GM12878 (cell line): ENCODE data around the gene BSND. TPM values are rescaled to one million over a fixed set of nuclear protein-coding genes. Genes with fewer than 3 reads are reported as not detected.

Experiments used
- ATAC-seq: fragments of 200-7000 bp; cut with Tn5 transposase; 3 replicates; pipeline ENCODE4 v1.9.1; 2020; ENCODE audit warnings: mild to moderate bottlenecking, moderate library complexity
- BruUV-seq: library from RNA; stranded (reverse); fragments of 400-500 nt; replicated peaks from 2 replicates; lab custom pipeline; 2021; lab: Mats Ljungman, UMichigan
- CTCF ChIA-PET: fragments of 300-600 bp; sonication (Branson Sonifier 250); formaldehyde crosslinking; extraction: SDS; loops from one replicate; lab custom pipeline; 2021; ENCODE audit warnings: inconsistent platforms; lab: Yijun Ruan, JAX
- POLR2A ChIA-PET: fragments of 350-600 bp; formaldehyde crosslinking; extraction: SDS; loops from one replicate; lab custom pipeline; 2021; ENCODE audit warnings: inconsistent platforms; lab: Charles Lee
- RAD21 ChIA-PET: fragments of 300-600 bp; sonication (Branson Sonifier 250); formaldehyde crosslinking; loops from one replicate; lab custom pipeline; 2023; ENCODE audit warnings: antibody characterized with exemption; ENCODE audit not compliant: unreplicated experiment; lab: Charles Lee
- SMC1A ChIA-PET: fragments of 300-600 bp; sonication (Branson Sonifier 250); formaldehyde crosslinking; loops from one replicate; lab custom pipeline; 2023; ENCODE audit not compliant: unreplicated experiment, uncharacterized antibody; lab: Charles Lee
- DNase-seq: peaks from one replicate; pipeline ENCODE4 v3.0.0-alpha.2; 2011; ENCODE audit warnings: low read depth, low spot score
- FAIRE-seq: peaks from 3 replicates; lab custom pipeline; 2011; peaks lifted over from hg19 to GRCh38; lab: Jason Lieb, UNC
- H2AFZ ChIP-seq: 2 replicates; pipeline ENCODE4 v1.6.0; 2011; ENCODE audit warnings: low read depth, low read length, control low read depth; ENCODE audit not compliant: control insufficient read depth
- H3K27ac ChIP-seq: 2 replicates; pipeline ENCODE4 v1.5.1; 2011; ENCODE audit warnings: control low read depth; ENCODE audit not compliant: control insufficient read depth, insufficient read depth
- H3K27me3 ChIP-seq, 2 experiments: replicated peaks in 1 of 2; 2 replicates each; pipeline versions ENCODE4 v1.6.0 to v1.6.1; 2011; ENCODE audit warnings: low read length in 1 of 2; ENCODE audit not compliant: control insufficient read depth in 2 of 2, insufficient read depth in 2 of 2
- H3K36me3 ChIP-seq, 2 experiments: 2 replicates each; pipeline ENCODE4 v1.5.1; 2011; ENCODE audit warnings: low read length in 1 of 2; ENCODE audit not compliant: control insufficient read depth in 2 of 2, insufficient read depth in 2 of 2
- H3K4me1 ChIP-seq: 2 replicates; pipeline ENCODE4 v1.6.1; 2011; ENCODE audit warnings: mild to moderate bottlenecking, low read length, moderate library complexity, mixed read lengths; ENCODE audit not compliant: control insufficient read depth, insufficient read depth
- H3K4me2 ChIP-seq: 2 replicates; pipeline ENCODE4 v1.6.0; 2011; ENCODE audit warnings: control low read depth; ENCODE audit not compliant: control insufficient read depth, insufficient read depth
- H3K4me3 ChIP-seq: fragments of 200-600 bp; sonication (generic); 2 replicates; pipeline ENCODE4 v1.5.1; 2016
- H3K79me2 ChIP-seq: 2 replicates; pipeline ENCODE4 v1.6.0; 2011; ENCODE audit warnings: low read length; ENCODE audit not compliant: control insufficient read depth, insufficient read depth
- H3K9ac ChIP-seq: 2 replicates; pipeline ENCODE4 v1.8.0; 2011; ENCODE audit warnings: low read length, control low read depth, mixed read lengths; ENCODE audit not compliant: control insufficient read depth, insufficient read depth
- H3K9me3 ChIP-seq: replicated peaks from 3 replicates; pipeline ENCODE4 v1.5.1; 2011; ENCODE audit warnings: mild to moderate bottlenecking, low read length; ENCODE audit not compliant: control insufficient read depth, insufficient read depth
- H4K20me1 ChIP-seq: 2 replicates; pipeline ENCODE4 v1.6.0; 2011; ENCODE audit not compliant: control insufficient read depth, insufficient read depth
- BACH1 ChIP-seq: fragments of 450-650 bp; IDR thresholded peaks from 2 replicates; pipeline ENCODE4 v1.6.1; 2017; ENCODE audit warnings: mild to moderate bottlenecking, borderline replicate concordance
- BRCA1 ChIP-seq: IDR thresholded peaks from 2 replicates; pipeline ENCODE4 v1.6.1; 2011; ENCODE audit warnings: low read depth, low read length, improper control_type of control experiment
- ESRRA ChIP-seq: IDR thresholded peaks from 2 replicates; pipeline ENCODE4 v1.6.1; 2012; ENCODE audit warnings: mild to moderate bottlenecking, low read length, improper control_type of control experiment
- MYB ChIP-seq: fragments of 150-350 bp; IDR thresholded peaks from 2 replicates; pipeline ENCODE4 v1.6.1; 2014; ENCODE audit warnings: mild to moderate bottlenecking, low read depth, low read length, borderline replicate concordance
- NFXL1 ChIP-seq: fragments of 450-650 bp; IDR thresholded peaks from 2 replicates; pipeline ENCODE4 v1.6.1; 2017; ENCODE audit warnings: antibody characterized with exemption, mild to moderate bottlenecking, borderline replicate concordance
- RAD51 ChIP-seq: fragments of 450-650 bp; IDR thresholded peaks from 2 replicates; pipeline ENCODE4 v1.6.1; 2016; ENCODE audit warnings: moderate library complexity, mild to moderate bottlenecking, inconsistent platforms
- REST ChIP-seq: IDR thresholded peaks from 2 replicates; pipeline ENCODE4 v1.6.1; 2012; ENCODE audit warnings: mild to moderate bottlenecking, low read depth, low read length
- RUNX3 ChIP-seq: IDR thresholded peaks from 2 replicates; pipeline ENCODE4 v1.6.1; 2012; ENCODE audit warnings: low read length, inconsistent platforms
- TCF12 ChIP-seq: IDR thresholded peaks from 2 replicates; pipeline ENCODE4 v1.6.1; 2011; ENCODE audit warnings: low read depth, mild to moderate bottlenecking, low read length
- USF1 ChIP-seq: IDR thresholded peaks from 2 replicates; pipeline ENCODE4 v1.6.1; 2011; ENCODE audit warnings: borderline replicate concordance, low read depth, mild to moderate bottlenecking, moderate library complexity, mixed read lengths, low read length; ENCODE audit not compliant: insufficient read depth; ENCODE audit errors: extremely low read length
- USF2 ChIP-seq: IDR thresholded peaks from 2 replicates; pipeline ENCODE4 v1.6.1; 2011; ENCODE audit warnings: low read depth, low read length, improper control_type of control experiment, borderline replicate concordance
- WRNIP1 ChIP-seq: IDR thresholded peaks from 2 replicates; pipeline ENCODE4 v1.6.1; 2011; ENCODE audit warnings: low read depth, low read length, improper control_type of control experiment, borderline replicate concordance
- ZNF592 ChIP-seq: fragments of 450-650 bp; IDR thresholded peaks from 2 replicates; pipeline ENCODE4 v1.6.1; 2017; ENCODE audit warnings: mild to moderate bottlenecking, moderate library complexity
- ZZZ3 ChIP-seq: IDR thresholded peaks from 2 replicates; pipeline ENCODE4 v1.6.1; 2011; ENCODE audit warnings: low read depth; ENCODE audit not compliant: control insufficient read depth, insufficient read length
- WGBS: methylation state at CpG from one replicate; pipeline ENCODE4 v1.1.6; 2016; ENCODE audit warnings: low lambda C conversion rate; ENCODE audit not compliant: insufficient replicate concordance, insufficient coverage; ENCODE audit errors: missing lambda C conversion rate; 5-methylcytosine and 5-hydroxymethylcytosine counted together
- in situ Hi-C: fragments of 300-500 bp; cut with MboI; formaldehyde crosslinking; loops from 9 replicates; pipeline ENCODE4 v1.14.3; 2018; ENCODE audit warnings: mixed read lengths
- intact Hi-C: fragments of 100-400 bp; cut with micrococcal nuclease; formaldehyde crosslinking; loops from one replicate; pipeline ENCODE4 v1.14.2; 2022; ENCODE audit not compliant: unreplicated experiment
- polyA plus RNA-seq, 11 experiments: library from polyadenylated mRNA; depleted of rRNA in 4 of 11; unstranded in 6 of 11; stranded (reverse) in 5 of 11; fragments of >200 nt; fragmentation: Nextera tagmentation in 4 of 11; fragmentation: Illumina TruSeq in 1 of 11; extraction: Ambion mirVana in 4 of 11; extraction: Trizol in 1 of 11; gene quantifications; 1 replicate in 1 of 11; 2 replicates in 10 of 11; pipeline versions ENCODE4 v1.2.1 to v1.2.3, GENCODE V29; 2011 to 2016; ENCODE audit warnings: inconsistent platforms in 2 of 11, missing spikeins in 2 of 11, low read depth in 1 of 11
- total RNA-seq, 4 experiments: library from RNA; depleted of rRNA in 3 of 4; stranded (reverse); fragments of >200 nt in 3 of 4; fragmentation: Illumina TruSeq in 1 of 4; extraction: Trizol in 1 of 4; gene quantifications; 2 replicates each; pipeline versions ENCODE4 v1.2.1 to v1.2.3, GENCODE V29; 2013 to 2021

BSND gene
- total and polyA plus RNA-seq, 10 of the 15 experiments (the other 5 are each of a cell fraction or from before 2014, with no cell fraction given) = not detected

GRCh38 chr1:54984131-54984842, 14.4 kb upstream of the BSND start:
- intact Hi-C loops = no loop called here
- no peak overlapping the region for H3K4me3 ChIP-seq
- POLR2A ChIA-PET = no interaction called here
- no peak overlapping the region for H3K9ac ChIP-seq
- no peaks in the 10 kb centered on the region for H3K36me3 ChIP-seq
- no peak overlapping the region for H2AFZ ChIP-seq
- CTCF ChIA-PET = interaction anchor here (0.9 to 1.9 kb wide), 3 partner anchors 12 to 39 kb away, joined by 4 to 6 read pairs (median 6); no protein-coding TSS in a partner anchor
- H3K9me3 ChIP-seq = no peaks in the 10 kb centered on the region
- RAD21 ChIA-PET = no interaction called here
- no peak for DNase-seq
- H3K27me3 ChIP-seq = peaks cover 0 to 2% of the 10 kb centered on the region in 2 experiments; a peak in 3 of 4 replicates
- SMC1A ChIA-PET = interaction anchor here (0.8 to 1.2 kb wide), 2 partner anchors 12 to 35 kb away, joined by 3 read pairs; no protein-coding TSS in a partner anchor
- no peaks in the 10 kb centered on the region for H3K4me1 ChIP-seq
- no TSS peak for BruUV-seq
- in situ Hi-C loops = loop anchor here (5.0 kb wide), 1 partner anchor 48 kb away; no protein-coding TSS in a partner anchor
- WGBS = 36% methylated on average over 7 of the region's 7 CpGs
- no peak for FAIRE-seq
- no peak for ATAC-seq
- no peaks in the 10 kb centered on the region for H3K79me2 ChIP-seq
- H3K27ac ChIP-seq = no peak overlapping the region
- H3K4me2 ChIP-seq = no peak overlapping the region
- no peaks in the 10 kb centered on the region for H4K20me1 ChIP-seq
- no peak for TF ChIP-seq ZZZ3
- no peak for TF ChIP-seq BACH1
- TF ChIP-seq WRNIP1 = no peak
- no peak for TF ChIP-seq REST
- TF ChIP-seq TCF12 = no peak
- TF ChIP-seq RUNX3 = no peak
- no peak for TF ChIP-seq USF1
- TF ChIP-seq USF2 = no peak
- TF ChIP-seq MYB = no peak
- TF ChIP-seq ZNF592 = no peak
- TF ChIP-seq NFXL1 = no peak
- TF ChIP-seq BRCA1 = no peak
- TF ChIP-seq RAD51 = no peak
- no peak for TF ChIP-seq ESRRA
